ENCODE results near the gene MREG.
"Not testable (repeated sequence)": the region's sequence is repeated elsewhere in the genome, so short reads cannot be mapped to it uniquely, and the experiment has no call there.

The MREG gene

DNA sequence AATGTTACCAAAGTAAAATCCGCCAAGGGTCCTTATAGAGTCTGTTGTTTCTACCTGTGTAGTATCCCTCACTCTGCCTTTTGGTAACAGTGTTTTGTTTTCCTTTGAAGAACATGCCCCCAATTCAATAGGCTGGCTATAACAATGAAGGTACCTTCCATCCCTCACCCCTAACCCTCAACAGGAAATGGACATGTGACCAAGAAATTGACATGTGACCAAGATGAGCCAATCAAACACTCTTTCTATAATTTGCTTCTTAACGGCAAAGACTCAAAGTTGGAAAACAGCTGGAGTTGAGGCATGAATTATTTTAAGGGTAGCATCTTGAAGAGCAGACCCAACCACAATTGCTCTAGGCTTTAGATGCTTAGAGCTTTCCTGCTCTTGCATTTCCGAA, 5.4 kb upstream of the MREG start:
- DNase-seq, result no peak

DNA sequence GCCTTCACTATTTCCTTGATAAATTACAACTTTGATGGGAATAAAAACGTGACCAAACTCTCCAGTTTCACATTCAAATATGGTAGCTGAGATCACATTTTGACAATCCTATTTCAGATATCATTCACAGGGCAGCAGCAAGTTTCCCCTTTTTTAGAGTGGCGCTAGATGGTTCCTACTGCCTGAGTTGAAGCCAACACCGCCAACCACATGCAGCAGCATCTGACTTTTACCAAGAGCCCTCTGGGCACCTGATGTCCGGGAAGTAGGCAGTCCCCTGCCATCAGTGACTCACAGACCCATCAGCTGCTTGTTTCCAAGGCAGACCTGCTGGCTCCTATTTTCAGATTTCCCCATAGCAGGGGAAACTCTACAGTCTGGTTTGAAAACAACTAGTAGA, 4.0 kb upstream of the MREG start:
- DNase-seq, result peak; percentile 69

DNA sequence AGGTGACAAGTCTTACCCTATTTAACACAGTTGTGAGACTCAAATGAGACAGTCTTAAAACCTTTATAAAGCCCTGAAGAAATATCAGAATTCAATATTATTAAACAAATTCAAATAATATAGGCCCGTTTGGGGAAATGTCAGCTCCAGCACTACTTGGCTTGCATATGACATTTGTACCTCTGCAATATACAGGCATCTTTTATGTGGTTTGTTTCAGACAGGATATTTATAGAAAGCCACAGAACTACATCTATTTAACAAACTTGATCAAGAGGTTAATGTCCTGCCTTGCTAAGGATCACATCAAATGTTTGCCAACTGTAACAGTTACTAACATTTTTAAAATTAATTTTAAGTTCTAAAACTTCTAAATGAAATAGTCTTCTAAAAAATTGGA, 3.2 kb upstream of the MREG start:
- DNase-seq, result no peak

DNA sequence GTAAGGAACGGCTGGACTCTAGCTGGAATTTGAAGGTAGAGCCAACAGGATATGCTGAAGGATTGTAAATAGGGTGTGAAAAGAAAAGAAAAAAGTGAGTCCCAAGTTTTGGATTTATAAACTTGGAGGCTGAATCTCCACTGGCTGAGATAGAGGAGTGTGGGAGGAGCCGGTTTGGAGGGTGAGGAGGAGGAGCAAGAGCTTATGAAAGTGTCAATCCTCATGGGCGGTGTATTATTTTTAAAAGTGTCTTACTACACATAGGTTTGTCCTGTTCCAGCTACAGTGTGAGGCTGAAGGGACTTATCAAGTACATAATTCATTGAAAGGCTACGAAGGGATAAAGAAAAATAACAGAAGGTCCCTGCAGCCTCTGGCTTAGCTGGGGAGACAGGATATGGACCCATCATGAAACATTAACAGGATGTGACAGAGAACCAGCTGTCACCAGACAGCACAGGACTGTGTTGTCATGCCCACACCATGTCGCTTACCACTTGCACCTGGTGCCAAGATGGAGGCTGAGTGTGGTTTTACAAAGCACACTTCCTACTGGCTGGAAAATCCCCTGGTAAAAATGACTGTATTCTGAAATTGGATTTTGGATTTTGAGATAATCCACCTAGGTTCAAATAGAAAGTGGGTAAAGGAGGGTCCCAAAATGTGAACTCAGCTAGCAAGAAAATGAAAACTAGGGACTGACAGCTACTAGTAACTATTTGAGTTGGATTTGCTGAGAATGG, 2.5 kb upstream of the MREG start:
- DNase-seq, result no peak

DNA sequence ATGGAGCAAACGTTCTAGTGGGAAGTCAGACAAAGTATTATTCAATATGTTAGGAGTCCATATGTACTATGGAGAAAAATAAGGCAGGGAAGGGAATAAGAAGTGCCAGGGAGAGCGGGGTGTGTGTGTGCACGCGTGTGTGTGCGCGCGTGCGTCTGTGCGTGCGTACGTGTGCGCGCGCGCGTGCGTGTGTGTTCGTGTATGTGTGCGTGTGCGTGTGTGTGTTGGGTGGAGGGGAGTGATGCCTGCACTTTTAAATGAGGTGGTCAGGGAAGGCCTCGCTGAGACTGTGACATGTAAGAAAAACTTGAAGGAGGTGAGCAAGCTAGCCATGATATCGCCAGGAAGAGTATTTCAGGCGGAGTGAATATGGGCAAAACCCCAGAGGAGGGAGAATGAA, 1.6 kb upstream of the MREG start:
- DNase-seq, result no peak

DNA sequence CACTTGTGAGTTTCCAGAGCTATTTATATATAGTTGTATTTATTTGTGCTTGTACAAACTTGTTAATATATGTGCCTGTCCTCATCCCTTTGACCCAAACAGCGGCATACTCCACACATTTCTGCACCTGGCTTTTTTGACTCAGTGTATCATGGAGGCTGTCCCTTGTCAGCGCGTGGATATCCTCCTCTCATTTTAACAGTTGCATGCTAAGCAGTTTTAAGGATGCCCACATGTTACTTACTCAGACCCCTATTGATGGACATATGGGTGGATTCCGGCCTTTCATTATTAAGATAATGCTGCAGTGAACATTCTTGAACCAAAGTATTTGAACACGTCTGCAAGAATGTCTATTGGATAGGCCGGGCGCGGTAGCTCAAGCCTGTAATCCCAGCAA, 655 bp upstream of the MREG start:
- DNase-seq, result no peak

GRCh38 chr2:216012830-216013079, 596 bp downstream of the MREG start:
- no peak for DNase-seq

- no peak for DNase-seq
Observed at GRCh38 chr2:216012133-216012829, 1.1 kb downstream of the MREG start.

DNA sequence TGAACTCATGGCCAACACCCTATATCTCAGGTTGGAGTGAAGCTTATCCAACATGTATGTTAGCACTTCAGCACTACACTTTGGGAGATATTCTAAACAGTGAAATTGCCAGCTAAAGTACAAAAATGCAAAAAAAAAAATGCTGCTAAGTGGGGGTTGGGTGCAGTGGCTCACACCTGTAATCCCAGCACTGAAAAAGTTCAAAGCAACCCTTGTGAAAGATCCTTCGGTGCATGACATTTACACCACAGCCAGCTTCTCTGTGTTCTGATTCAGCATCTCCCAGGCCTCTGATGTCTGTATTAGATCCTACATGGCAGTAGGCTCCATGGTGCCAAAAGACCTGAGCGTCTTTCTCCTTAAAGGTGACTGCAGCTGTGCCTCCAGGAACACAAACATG, 4.1 kb downstream of the MREG start:
- not testable (repeated sequence) for DNase-seq

GRCh38 chr2:216008387-216008786, 5.0 kb downstream of the MREG start:
- no peak for DNase-seq

GRCh38 chr2:216006164-216006663, 7.1 kb downstream of the MREG start:
- peak; percentile 95 for DNase-seq

GRCh38 chr2:216004697-216005283, 8.6 kb downstream of the MREG start:
- DNase-seq, result no peak

DNA sequence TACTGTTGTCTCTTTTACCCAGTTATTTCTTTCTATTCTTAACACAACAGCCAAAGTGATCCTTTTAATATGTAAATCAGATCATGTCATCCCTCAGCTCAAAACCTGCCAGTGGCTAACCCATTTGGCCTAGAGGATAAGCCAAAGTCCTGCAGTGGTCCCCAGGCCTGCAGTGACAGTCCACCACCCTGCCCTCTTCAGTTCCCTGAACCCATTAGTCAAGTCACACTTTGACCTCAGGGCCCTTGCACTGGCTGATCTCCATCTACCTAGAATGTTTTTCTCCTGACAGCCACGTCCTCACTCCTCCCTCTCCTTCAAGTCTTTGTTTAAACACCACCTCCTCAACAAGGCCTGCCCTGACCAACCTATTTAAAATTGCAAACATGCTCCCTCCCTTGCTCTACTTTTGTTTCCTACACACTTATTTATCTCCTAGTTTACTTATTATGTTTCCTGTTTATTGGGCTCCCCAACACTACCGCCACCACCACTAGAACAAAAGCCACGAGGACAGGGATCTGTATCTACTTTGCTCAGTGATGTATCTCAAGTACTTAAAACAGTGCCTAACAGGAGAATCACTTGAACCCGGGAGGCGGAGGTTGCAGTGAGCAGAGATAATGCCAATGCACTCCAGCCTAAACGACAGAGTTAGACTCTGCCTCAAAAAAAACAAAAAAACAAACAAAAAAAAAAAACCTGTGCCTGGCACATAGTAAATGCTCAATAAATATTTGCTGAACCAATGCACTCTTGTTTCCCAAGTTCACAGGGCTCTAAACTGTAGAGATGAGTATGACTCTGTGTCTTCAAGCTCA, 9.3 kb downstream of the MREG start:
- no peak for DNase-seq

GRCh38 chr2:216002693-216003092, 10.7 kb downstream of the MREG start:
- no peak for DNase-seq

DNA sequence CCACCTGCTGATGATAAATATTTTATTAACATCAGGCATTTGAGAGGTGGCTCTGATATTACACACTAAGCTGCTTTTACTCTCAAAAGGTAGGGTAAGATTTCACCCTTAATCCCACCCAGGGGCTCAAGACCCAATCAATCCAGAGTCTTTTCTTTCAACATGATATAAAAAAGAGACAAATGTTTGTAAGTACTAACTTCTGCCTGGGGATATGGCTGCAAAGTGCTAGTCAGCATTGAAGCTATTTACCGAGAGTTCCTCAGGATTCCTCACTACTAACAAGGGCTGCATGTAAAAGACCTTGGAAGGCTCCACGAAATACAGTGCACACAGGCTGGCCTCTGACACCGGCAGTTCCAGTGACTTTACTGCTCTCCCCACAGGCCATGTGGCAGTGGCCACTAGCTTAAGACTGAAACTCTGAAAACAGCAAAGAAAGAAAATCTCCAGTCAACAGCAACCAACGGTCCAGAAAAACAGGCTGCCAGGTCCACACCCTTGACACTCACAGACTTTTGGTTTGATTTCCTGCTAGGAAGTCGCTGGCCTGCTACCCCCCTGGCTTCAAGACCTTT, 11.2 kb downstream of the MREG start:
- no peak for DNase-seq

GRCh38 chr2:216001216-216002100, 11.9 kb downstream of the MREG start:
- DNase-seq, result no peak

DNA sequence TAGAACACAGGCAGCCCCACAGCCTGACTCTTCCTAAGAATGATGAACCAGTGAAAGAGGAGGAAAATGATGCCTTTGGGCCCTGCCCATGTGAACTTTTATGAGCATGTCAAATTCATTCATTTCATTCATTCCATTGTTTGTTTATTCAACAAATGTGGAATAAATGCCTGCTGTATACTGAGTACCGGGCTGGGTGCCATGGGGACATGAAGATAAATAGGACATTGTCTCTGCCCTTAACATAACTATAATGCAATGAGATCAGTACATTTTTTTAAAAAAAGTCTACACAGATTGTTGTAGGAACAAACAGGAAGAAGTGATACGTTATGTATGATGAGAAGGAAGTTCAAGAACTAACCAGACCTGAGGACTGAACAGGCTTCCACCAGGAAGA, 14.7 kb downstream of the MREG start:
- no peak for DNase-seq

GRCh38 chr2:215997219-215997618, 16.1 kb downstream of the MREG start:
- DNase-seq, result no peak

- DNase-seq, result no peak
Observed at GRCh38 chr2:215994911-215995310, 18.4 kb downstream of the MREG start.

GRCh38 chr2:215988556-215989207, 24.7 kb downstream of the MREG start:
- DNase-seq, result not testable (repeated sequence)

- no peak for DNase-seq
Observed at GRCh38 chr2:215985257-215985656, 28.1 kb downstream of the MREG start.

DNA sequence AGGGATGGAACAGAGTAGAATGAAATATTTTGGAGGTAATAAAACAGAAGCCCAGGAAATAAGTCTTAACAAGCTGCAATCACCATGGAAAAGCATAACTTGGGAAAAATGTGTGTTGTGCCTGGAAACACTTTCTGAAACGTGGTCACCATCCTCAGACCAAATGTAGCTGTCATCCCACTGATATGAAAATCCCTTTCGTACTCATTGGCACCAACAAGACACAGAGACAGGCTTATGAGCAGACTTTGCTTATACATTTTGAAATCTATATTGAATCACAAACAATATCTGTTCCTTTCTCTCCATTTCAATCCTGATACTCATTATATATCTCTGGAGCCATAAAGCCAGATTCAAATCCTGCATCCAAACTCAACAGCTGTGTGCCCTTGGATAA, 28.7 kb downstream of the MREG start:
- DNase-seq, result no peak
